ENCODE data around the gene FAM120B.

DNA sequence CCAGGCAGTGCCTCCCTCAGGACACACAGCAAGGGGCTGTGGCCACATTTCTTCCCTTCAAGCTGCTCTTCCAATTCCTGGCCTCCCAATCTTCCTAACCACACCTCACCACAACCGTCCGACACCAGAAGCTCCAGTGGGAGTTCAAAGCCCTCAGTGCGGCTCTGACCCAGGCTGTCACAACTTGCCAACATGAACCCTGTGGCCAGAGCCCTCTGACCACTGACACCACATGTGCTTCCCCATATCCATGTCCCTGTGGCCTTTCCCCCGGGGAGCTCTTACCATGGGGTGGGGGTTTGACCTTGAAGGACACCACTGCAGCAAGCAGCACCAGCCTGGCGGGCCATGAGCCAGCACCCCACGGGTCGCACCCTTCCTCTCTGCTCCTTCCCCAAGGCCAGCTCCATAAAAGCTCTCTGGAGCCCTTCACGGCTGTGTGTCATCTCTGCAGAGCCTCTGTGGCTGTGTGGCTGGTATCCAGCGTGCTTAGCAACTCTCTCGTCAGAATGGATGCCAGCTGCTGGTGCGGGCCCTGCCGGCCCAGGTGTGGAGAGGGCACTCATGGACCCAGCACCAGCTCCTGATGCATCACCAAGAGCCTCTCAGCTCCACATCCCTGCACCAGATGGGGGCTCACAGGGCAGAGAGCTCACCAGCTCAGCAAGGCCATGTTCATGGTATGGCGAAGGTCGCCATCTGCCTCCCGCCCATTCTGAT, 140.4 kb downstream of the FAM120B start:
- TF ChIP-seq, protein P1, sequence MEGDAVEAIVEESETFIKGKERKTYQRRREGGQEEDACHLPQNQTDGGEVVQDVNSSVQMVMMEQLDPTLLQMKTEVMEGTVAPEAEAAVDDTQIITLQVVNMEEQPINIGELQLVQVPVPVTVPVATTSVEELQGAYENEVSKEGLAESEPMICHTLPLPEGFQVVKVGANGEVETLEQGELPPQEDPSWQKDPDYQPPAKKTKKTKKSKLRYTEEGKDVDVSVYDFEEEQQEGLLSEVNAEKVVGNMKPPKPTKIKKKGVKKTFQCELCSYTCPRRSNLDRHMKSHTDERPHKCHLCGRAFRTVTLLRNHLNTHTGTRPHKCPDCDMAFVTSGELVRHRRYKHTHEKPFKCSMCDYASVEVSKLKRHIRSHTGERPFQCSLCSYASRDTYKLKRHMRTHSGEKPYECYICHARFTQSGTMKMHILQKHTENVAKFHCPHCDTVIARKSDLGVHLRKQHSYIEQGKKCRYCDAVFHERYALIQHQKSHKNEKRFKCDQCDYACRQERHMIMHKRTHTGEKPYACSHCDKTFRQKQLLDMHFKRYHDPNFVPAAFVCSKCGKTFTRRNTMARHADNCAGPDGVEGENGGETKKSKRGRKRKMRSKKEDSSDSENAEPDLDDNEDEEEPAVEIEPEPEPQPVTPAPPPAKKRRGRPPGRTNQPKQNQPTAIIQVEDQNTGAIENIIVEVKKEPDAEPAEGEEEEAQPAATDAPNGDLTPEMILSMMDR (IDR thresholded peaks at IDR 0.05) = no peak
- no peak for TF ChIP-seq POLR2A (IDR thresholded peaks at IDR 0.05)
